GM12878 (cell line): ENCODE measurements around the gene STK17A. TPM values are rescaled to one million over a fixed set of nuclear protein-coding genes. Genes with fewer than 3 reads are reported as not detected.

Source experiments
- ATAC-seq: fragments of 200-7000 bp; cut with Tn5 transposase; 3 replicates; pipeline ENCODE4 v1.9.1; 2020; ENCODE audit warnings: mild to moderate bottlenecking, moderate library complexity
- BruUV-seq: library from RNA; stranded (reverse); fragments of 400-500 nt; replicated peaks from 2 replicates; lab custom pipeline; 2021; lab: Mats Ljungman, UMichigan
- CTCF ChIA-PET: fragments of 300-600 bp; sonication (Branson Sonifier 250); formaldehyde crosslinking; extraction: SDS; loops from one replicate; lab custom pipeline; 2021; ENCODE audit warnings: inconsistent platforms; lab: Yijun Ruan, JAX
- POLR2A ChIA-PET: fragments of 350-600 bp; formaldehyde crosslinking; extraction: SDS; loops from one replicate; lab custom pipeline; 2021; ENCODE audit warnings: inconsistent platforms; lab: Charles Lee
- RAD21 ChIA-PET: fragments of 300-600 bp; sonication (Branson Sonifier 250); formaldehyde crosslinking; loops from one replicate; lab custom pipeline; 2023; ENCODE audit warnings: antibody characterized with exemption; ENCODE audit not compliant: unreplicated experiment; lab: Charles Lee
- SMC1A ChIA-PET: fragments of 300-600 bp; sonication (Branson Sonifier 250); formaldehyde crosslinking; loops from one replicate; lab custom pipeline; 2023; ENCODE audit not compliant: unreplicated experiment, uncharacterized antibody; lab: Charles Lee
- DNase-seq: peaks from one replicate; pipeline ENCODE4 v3.0.0-alpha.2; 2011; ENCODE audit warnings: low read depth, low spot score
- FAIRE-seq: peaks from 3 replicates; lab custom pipeline; 2011; peaks lifted over from hg19 to GRCh38; lab: Jason Lieb, UNC
- H2AFZ ChIP-seq: 2 replicates; pipeline ENCODE4 v1.6.0; 2011; ENCODE audit warnings: low read depth, low read length, control low read depth; ENCODE audit not compliant: control insufficient read depth
- H3K27ac ChIP-seq: 2 replicates; pipeline ENCODE4 v1.5.1; 2011; ENCODE audit warnings: control low read depth; ENCODE audit not compliant: control insufficient read depth, insufficient read depth
- H3K27me3 ChIP-seq, 2 experiments: replicated peaks in 1 of 2; 2 replicates each; pipeline versions ENCODE4 v1.6.0 to v1.6.1; 2011; ENCODE audit warnings: low read length in 1 of 2; ENCODE audit not compliant: control insufficient read depth in 2 of 2, insufficient read depth in 2 of 2
- H3K36me3 ChIP-seq, 2 experiments: 2 replicates each; pipeline ENCODE4 v1.5.1; 2011; ENCODE audit warnings: low read length in 1 of 2; ENCODE audit not compliant: control insufficient read depth in 2 of 2, insufficient read depth in 2 of 2
- H3K4me1 ChIP-seq: 2 replicates; pipeline ENCODE4 v1.6.1; 2011; ENCODE audit warnings: mild to moderate bottlenecking, low read length, moderate library complexity, mixed read lengths; ENCODE audit not compliant: control insufficient read depth, insufficient read depth
- H3K4me2 ChIP-seq: 2 replicates; pipeline ENCODE4 v1.6.0; 2011; ENCODE audit warnings: control low read depth; ENCODE audit not compliant: control insufficient read depth, insufficient read depth
- H3K4me3 ChIP-seq: fragments of 200-600 bp; sonication (generic); 2 replicates; pipeline ENCODE4 v1.5.1; 2016
- H3K79me2 ChIP-seq: 2 replicates; pipeline ENCODE4 v1.6.0; 2011; ENCODE audit warnings: low read length; ENCODE audit not compliant: control insufficient read depth, insufficient read depth
- H3K9ac ChIP-seq: 2 replicates; pipeline ENCODE4 v1.8.0; 2011; ENCODE audit warnings: low read length, control low read depth, mixed read lengths; ENCODE audit not compliant: control insufficient read depth, insufficient read depth
- H3K9me3 ChIP-seq: replicated peaks from 3 replicates; pipeline ENCODE4 v1.5.1; 2011; ENCODE audit warnings: mild to moderate bottlenecking, low read length; ENCODE audit not compliant: control insufficient read depth, insufficient read depth
- H4K20me1 ChIP-seq: 2 replicates; pipeline ENCODE4 v1.6.0; 2011; ENCODE audit not compliant: control insufficient read depth, insufficient read depth
- CHD4 ChIP-seq: fragments of 200-600 bp; sonication (generic); IDR thresholded peaks from 2 replicates; pipeline ENCODE4 v1.6.1; 2016; ENCODE audit warnings: mild to moderate bottlenecking
- FOXK2 ChIP-seq: fragments of 450-650 bp; IDR thresholded peaks from 2 replicates; pipeline ENCODE4 v1.6.1; 2017; ENCODE audit warnings: mild to moderate bottlenecking, moderate library complexity
- NR2F1 ChIP-seq: fragments of 450-650 bp; conservative IDR thresholded peaks from 2 replicates; pipeline ENCODE4 v1.6.1; 2017; ENCODE audit warnings: mild to moderate bottlenecking
- PML ChIP-seq: IDR thresholded peaks from 2 replicates; pipeline ENCODE4 v1.6.1; 2012; ENCODE audit warnings: low read length, inconsistent platforms
- RELA ChIP-seq: fragments of 450-650 bp; IDR thresholded peaks from 2 replicates; pipeline ENCODE4 v1.8.0; 2014; ENCODE audit warnings: borderline replicate concordance; ENCODE audit not compliant: partially characterized antibody
- STAT1 ChIP-seq: fragments of 450-650 bp; conservative IDR thresholded peaks from 2 replicates; pipeline ENCODE4 v1.6.1; 2014; ENCODE audit warnings: antibody characterized with exemption, mild to moderate bottlenecking
- ZZZ3 ChIP-seq: IDR thresholded peaks from 2 replicates; pipeline ENCODE4 v1.6.1; 2011; ENCODE audit warnings: low read depth; ENCODE audit not compliant: control insufficient read depth, insufficient read length
- WGBS: methylation state at CpG from one replicate; pipeline ENCODE4 v1.1.6; 2016; ENCODE audit warnings: low lambda C conversion rate; ENCODE audit not compliant: insufficient replicate concordance, insufficient coverage; ENCODE audit errors: missing lambda C conversion rate; 5-methylcytosine and 5-hydroxymethylcytosine counted together
- in situ Hi-C: fragments of 300-500 bp; cut with MboI; formaldehyde crosslinking; loops from 9 replicates; pipeline ENCODE4 v1.14.3; 2018; ENCODE audit warnings: mixed read lengths
- intact Hi-C: fragments of 100-400 bp; cut with micrococcal nuclease; formaldehyde crosslinking; loops from one replicate; pipeline ENCODE4 v1.14.2; 2022; ENCODE audit not compliant: unreplicated experiment
- polyA plus RNA-seq, 11 experiments: library from polyadenylated mRNA; depleted of rRNA in 4 of 11; unstranded in 6 of 11; stranded (reverse) in 5 of 11; fragments of >200 nt; fragmentation: Nextera tagmentation in 4 of 11; fragmentation: Illumina TruSeq in 1 of 11; extraction: Ambion mirVana in 4 of 11; extraction: Trizol in 1 of 11; gene quantifications; 1 replicate in 1 of 11; 2 replicates in 10 of 11; pipeline versions ENCODE4 v1.2.1 to v1.2.3, GENCODE V29; 2011 to 2016; ENCODE audit warnings: inconsistent platforms in 2 of 11, missing spikeins in 2 of 11, low read depth in 1 of 11
- total RNA-seq, 4 experiments: library from RNA; depleted of rRNA in 3 of 4; stranded (reverse); fragments of >200 nt in 3 of 4; fragmentation: Illumina TruSeq in 1 of 4; extraction: Trizol in 1 of 4; gene quantifications; 2 replicates each; pipeline versions ENCODE4 v1.2.1 to v1.2.3, GENCODE V29; 2013 to 2021
- TF ChIP-seq, protein P1 (sequence below): fragments of 450-650 bp; IDR thresholded peaks from 2 replicates; pipeline ENCODE4 v1.6.1; 2016; ENCODE audit warnings: mild to moderate bottlenecking
- TF ChIP-seq, protein P2 (sequence below), 3 experiments: IDR thresholded peaks in 2 of 3; conservative IDR thresholded peaks in 1 of 3; 2 replicates each; pipeline ENCODE4 v1.5.1; 2011; ENCODE audit warnings: low read depth in 3 of 3, low read length in 3 of 3, mild to moderate bottlenecking in 3 of 3, control low read depth in 2 of 3, moderate library complexity in 2 of 3, inconsistent platforms in 1 of 3, mixed read lengths in 1 of 3; ENCODE audit not compliant: control insufficient read depth in 2 of 3, insufficient read depth in 1 of 3; ENCODE audit errors: extremely low read depth in 1 of 3

Gene STK17A
- total and polyA plus RNA-seq, 10 of the 15 experiments (the other 5 are each of a cell fraction or from before 2014, with no cell fraction given) = 18.5 to 91.6 (median 70.8) TPM

DNA sequence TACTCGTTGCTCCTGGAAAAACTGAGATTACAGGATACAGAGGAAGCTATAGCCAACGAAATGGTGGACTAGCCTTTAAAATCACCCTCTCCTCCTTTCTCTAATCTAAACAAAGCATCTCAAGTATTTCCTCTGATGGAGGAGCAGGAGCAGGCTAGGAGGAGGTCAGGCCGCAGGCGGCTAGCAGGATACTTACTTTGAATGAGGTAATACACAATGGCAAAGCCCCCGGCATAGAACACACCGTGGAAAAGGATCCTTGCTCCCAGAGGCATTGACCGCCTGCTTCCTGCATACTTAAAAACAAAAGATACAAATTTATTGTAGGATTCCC, 64.4 kb downstream of the STK17A start:
- H3K4me2 ChIP-seq = peak overlapping the region; percentile 98
- DNase-seq = no peak
- peaks cover 19 to 24% of the 10 kb centered on the region in 2 experiments for H3K36me3 ChIP-seq
- peaks cover 2% of the 10 kb centered on the region; the same call in 1 of the 3 replicates for H3K9me3 ChIP-seq
- peak overlapping the region; percentile 99 for H3K27ac ChIP-seq
- ChIA-PET SMC1A (interaction anchor here (0.6 to 13.8 kb wide), 11 partner anchors 9 to 187 kb away, joined by 3 to 177 read pairs (median 8); partner anchors contain the start of gene STK17A), POLR2A (interaction anchor here (1.0 to 10.0 kb wide), 4 partner anchors 45 to 65 kb away, joined by 3 to 138 read pairs (median 35); partner anchors contain the start of gene STK17A), RAD21 (interaction anchor here (0.8 to 10.8 kb wide), 11 partner anchors 14 to 191 kb away, joined by 3 to 280 read pairs (median 5); partner anchors contain the start of gene STK17A), CTCF (interaction anchor here (1.3 to 10.7 kb wide), 5 partner anchors 26 to 88 kb away, joined by 4 to 183 read pairs (median 8); partner anchors contain the start of gene STK17A)
- no peak for ATAC-seq
- H3K4me1 ChIP-seq = peaks cover 65% of the 10 kb centered on the region
- intact Hi-C loops (no loop called here), in situ Hi-C loops (no loop called here)
- H3K4me3 ChIP-seq = peak overlapping the region; percentile 58; the same call in 1 of the 2 replicates
- no peaks in the 10 kb centered on the region for H3K27me3 ChIP-seq
- H3K79me2 ChIP-seq = peaks cover 50% of the 10 kb centered on the region
- H4K20me1 ChIP-seq = no peaks in the 10 kb centered on the region
- no peak overlapping the region for H2AFZ ChIP-seq
- 5% methylated on average over 7 of the region's 7 CpGs for WGBS
- FAIRE-seq = no peak
- TF ChIP-seq PML (0 out of 2 replicates have a peak, but pooled peaks have one; percentile 17), RELA (no peak)
- H3K9ac ChIP-seq = peak overlapping the region; percentile 74
- no TSS peak for BruUV-seq

DNA sequence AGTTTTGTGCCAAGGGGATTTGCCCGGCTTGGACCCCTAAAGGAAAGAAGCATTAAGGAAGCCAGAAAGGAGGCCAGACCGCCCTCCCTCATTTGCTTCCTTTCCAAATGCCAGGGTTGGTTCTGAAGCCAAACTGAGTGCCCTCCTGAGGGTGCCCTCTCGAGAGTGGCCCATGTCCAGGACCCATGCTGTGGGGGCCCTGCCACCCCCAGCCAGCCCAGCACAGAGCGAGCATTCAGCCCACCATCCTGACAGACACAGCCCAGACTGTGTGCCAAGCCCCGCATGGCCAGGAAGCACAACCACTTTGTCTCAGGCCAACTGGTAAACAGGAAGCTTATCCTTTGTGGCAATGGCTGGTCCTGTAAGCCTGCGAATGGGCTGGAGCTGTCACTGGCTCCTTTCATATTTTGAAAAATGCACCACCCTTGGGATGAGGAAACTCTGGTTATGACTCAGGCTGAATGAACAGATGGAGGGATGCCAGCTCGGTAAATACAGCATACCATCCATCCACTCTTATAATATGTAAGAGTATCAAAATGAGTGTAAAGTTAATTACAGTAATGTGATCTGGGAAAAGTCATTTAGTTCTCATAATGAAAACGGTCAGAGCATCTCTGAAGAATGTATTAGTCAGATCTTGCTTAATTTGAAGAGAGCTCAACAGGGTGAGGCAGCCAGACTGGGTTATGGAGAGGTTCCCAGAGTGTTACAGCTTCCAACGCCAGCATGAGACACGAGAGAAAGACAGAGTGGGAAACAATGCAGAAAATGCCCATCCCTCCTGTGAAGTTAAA, 65.0 kb downstream of the STK17A start:
- BruUV-seq = no TSS peak
- DNase-seq (peak; percentile 85), ATAC-seq (peak; percentile 55), FAIRE-seq (no peak)
- peak overlapping the region; percentile 98 for H3K4me2 ChIP-seq
- WGBS = 5% methylated on average over 10 of the region's 10 CpGs
- H3K27ac ChIP-seq = peak overlapping the region; percentile 99
- no peak overlapping the region for H2AFZ ChIP-seq
- peak overlapping the region; percentile 77 for H3K9ac ChIP-seq
- SMC1A ChIA-PET = interaction anchor here (0.6 to 13.8 kb wide), 18 partner anchors 9 to 190 kb away, joined by 3 to 177 read pairs (median 4); partner anchors contain the start of gene STK17A
- peaks cover 68% of the 10 kb centered on the region for H3K4me1 ChIP-seq
- RAD21 ChIA-PET = interaction anchor here (0.5 to 10.8 kb wide), 26 partner anchors 9 to 712 kb away, joined by 3 to 280 read pairs (median 4); partner anchors contain the start of genes COA1 and STK17A
- peaks cover 53% of the 10 kb centered on the region for H3K79me2 ChIP-seq
- CTCF ChIA-PET = interaction anchor here (0.8 to 10.7 kb wide), 8 partner anchors 22 to 192 kb away, joined by 3 to 183 read pairs (median 4); partner anchors contain the start of gene STK17A
- peak overlapping the region; percentile 58 for H3K4me3 ChIP-seq
- POLR2A ChIA-PET = interaction anchor here (0.9 to 10.0 kb wide), 8 partner anchors 8 to 114 kb away, joined by 3 to 138 read pairs (median 8); partner anchors contain the start of gene STK17A
- H4K20me1 ChIP-seq = no peaks in the 10 kb centered on the region
- H3K27me3 ChIP-seq = no peaks in the 10 kb centered on the region
- in situ Hi-C loops (no loop called here), intact Hi-C loops (loop anchor here (1.0 to 2.0 kb wide), 5 partner anchors 31 to 187 kb away; no protein-coding TSS in a partner anchor)
- peaks cover 18 to 19% of the 10 kb centered on the region in 2 experiments; a peak in 3 of 4 replicates for H3K36me3 ChIP-seq
- peaks cover 2% of the 10 kb centered on the region; the same call in 1 of the 3 replicates for H3K9me3 ChIP-seq
- TF ChIP-seq, protein P1, sequence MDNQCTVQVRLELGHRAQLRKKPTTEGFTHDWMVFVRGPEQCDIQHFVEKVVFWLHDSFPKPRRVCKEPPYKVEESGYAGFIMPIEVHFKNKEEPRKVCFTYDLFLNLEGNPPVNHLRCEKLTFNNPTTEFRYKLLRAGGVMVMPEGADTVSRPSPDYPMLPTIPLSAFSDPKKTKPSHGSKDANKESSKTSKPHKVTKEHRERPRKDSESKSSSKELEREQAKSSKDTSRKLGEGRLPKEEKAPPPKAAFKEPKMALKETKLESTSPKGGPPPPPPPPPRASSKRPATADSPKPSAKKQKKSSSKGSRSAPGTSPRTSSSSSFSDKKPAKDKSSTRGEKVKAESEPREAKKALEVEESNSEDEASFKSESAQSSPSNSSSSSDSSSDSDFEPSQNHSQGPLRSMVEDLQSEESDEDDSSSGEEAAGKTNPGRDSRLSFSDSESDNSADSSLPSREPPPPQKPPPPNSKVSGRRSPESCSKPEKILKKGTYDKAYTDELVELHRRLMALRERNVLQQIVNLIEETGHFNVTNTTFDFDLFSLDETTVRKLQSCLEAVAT = no peak
- no peak for TF ChIP-seq ZZZ3
- no peak for TF ChIP-seq CHD4
- peak; percentile 60 for TF ChIP-seq NR2F1
- TF ChIP-seq, protein P2, sequence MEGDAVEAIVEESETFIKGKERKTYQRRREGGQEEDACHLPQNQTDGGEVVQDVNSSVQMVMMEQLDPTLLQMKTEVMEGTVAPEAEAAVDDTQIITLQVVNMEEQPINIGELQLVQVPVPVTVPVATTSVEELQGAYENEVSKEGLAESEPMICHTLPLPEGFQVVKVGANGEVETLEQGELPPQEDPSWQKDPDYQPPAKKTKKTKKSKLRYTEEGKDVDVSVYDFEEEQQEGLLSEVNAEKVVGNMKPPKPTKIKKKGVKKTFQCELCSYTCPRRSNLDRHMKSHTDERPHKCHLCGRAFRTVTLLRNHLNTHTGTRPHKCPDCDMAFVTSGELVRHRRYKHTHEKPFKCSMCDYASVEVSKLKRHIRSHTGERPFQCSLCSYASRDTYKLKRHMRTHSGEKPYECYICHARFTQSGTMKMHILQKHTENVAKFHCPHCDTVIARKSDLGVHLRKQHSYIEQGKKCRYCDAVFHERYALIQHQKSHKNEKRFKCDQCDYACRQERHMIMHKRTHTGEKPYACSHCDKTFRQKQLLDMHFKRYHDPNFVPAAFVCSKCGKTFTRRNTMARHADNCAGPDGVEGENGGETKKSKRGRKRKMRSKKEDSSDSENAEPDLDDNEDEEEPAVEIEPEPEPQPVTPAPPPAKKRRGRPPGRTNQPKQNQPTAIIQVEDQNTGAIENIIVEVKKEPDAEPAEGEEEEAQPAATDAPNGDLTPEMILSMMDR (IDR thresholded peaks at IDR 0.05 in 2 of 3, conservative IDR thresholded peaks at IDR 0.05 in 1 of 3; ENCODE audit: control insufficient read depth in 2 of 3, extremely low read depth in 1 of 3, insufficient read depth in 1 of 3, low read depth in 3 of 3, low read length in 3 of 3) = no peak
- no peak for TF ChIP-seq FOXK2
- no peak for TF ChIP-seq STAT1
